GM12878 (cell line): ENCODE measurements around the gene SNRNP200. TPM values are rescaled to one million over a fixed set of nuclear protein-coding genes. Genes with fewer than 3 reads are reported as not detected.

Source experiments
- ATAC-seq: fragments of 200-7000 bp; cut with Tn5 transposase; 3 replicates; pipeline ENCODE4 v1.9.1; 2020; ENCODE audit warnings: mild to moderate bottlenecking, moderate library complexity
- BruUV-seq: library from RNA; stranded (reverse); fragments of 400-500 nt; replicated peaks from 2 replicates; lab custom pipeline; 2021; lab: Mats Ljungman, UMichigan
- CTCF ChIA-PET: fragments of 300-600 bp; sonication (Branson Sonifier 250); formaldehyde crosslinking; extraction: SDS; loops from one replicate; lab custom pipeline; 2021; ENCODE audit warnings: inconsistent platforms; lab: Yijun Ruan, JAX
- POLR2A ChIA-PET: fragments of 350-600 bp; formaldehyde crosslinking; extraction: SDS; loops from one replicate; lab custom pipeline; 2021; ENCODE audit warnings: inconsistent platforms; lab: Charles Lee
- RAD21 ChIA-PET: fragments of 300-600 bp; sonication (Branson Sonifier 250); formaldehyde crosslinking; loops from one replicate; lab custom pipeline; 2023; ENCODE audit warnings: antibody characterized with exemption; ENCODE audit not compliant: unreplicated experiment; lab: Charles Lee
- SMC1A ChIA-PET: fragments of 300-600 bp; sonication (Branson Sonifier 250); formaldehyde crosslinking; loops from one replicate; lab custom pipeline; 2023; ENCODE audit not compliant: unreplicated experiment, uncharacterized antibody; lab: Charles Lee
- DNase-seq: peaks from one replicate; pipeline ENCODE4 v3.0.0-alpha.2; 2011; ENCODE audit warnings: low read depth, low spot score
- FAIRE-seq: peaks from 3 replicates; lab custom pipeline; 2011; peaks lifted over from hg19 to GRCh38; lab: Jason Lieb, UNC
- H2AFZ ChIP-seq: 2 replicates; pipeline ENCODE4 v1.6.0; 2011; ENCODE audit warnings: low read depth, low read length, control low read depth; ENCODE audit not compliant: control insufficient read depth
- H3K27ac ChIP-seq: 2 replicates; pipeline ENCODE4 v1.5.1; 2011; ENCODE audit warnings: control low read depth; ENCODE audit not compliant: control insufficient read depth, insufficient read depth
- H3K27me3 ChIP-seq, 2 experiments: replicated peaks in 1 of 2; 2 replicates each; pipeline versions ENCODE4 v1.6.0 to v1.6.1; 2011; ENCODE audit warnings: low read length in 1 of 2; ENCODE audit not compliant: control insufficient read depth in 2 of 2, insufficient read depth in 2 of 2
- H3K36me3 ChIP-seq, 2 experiments: 2 replicates each; pipeline ENCODE4 v1.5.1; 2011; ENCODE audit warnings: low read length in 1 of 2; ENCODE audit not compliant: control insufficient read depth in 2 of 2, insufficient read depth in 2 of 2
- H3K4me1 ChIP-seq: 2 replicates; pipeline ENCODE4 v1.6.1; 2011; ENCODE audit warnings: mild to moderate bottlenecking, low read length, moderate library complexity, mixed read lengths; ENCODE audit not compliant: control insufficient read depth, insufficient read depth
- H3K4me2 ChIP-seq: 2 replicates; pipeline ENCODE4 v1.6.0; 2011; ENCODE audit warnings: control low read depth; ENCODE audit not compliant: control insufficient read depth, insufficient read depth
- H3K4me3 ChIP-seq: fragments of 200-600 bp; sonication (generic); 2 replicates; pipeline ENCODE4 v1.5.1; 2016
- H3K79me2 ChIP-seq: 2 replicates; pipeline ENCODE4 v1.6.0; 2011; ENCODE audit warnings: low read length; ENCODE audit not compliant: control insufficient read depth, insufficient read depth
- H3K9ac ChIP-seq: 2 replicates; pipeline ENCODE4 v1.8.0; 2011; ENCODE audit warnings: low read length, control low read depth, mixed read lengths; ENCODE audit not compliant: control insufficient read depth, insufficient read depth
- H3K9me3 ChIP-seq: replicated peaks from 3 replicates; pipeline ENCODE4 v1.5.1; 2011; ENCODE audit warnings: mild to moderate bottlenecking, low read length; ENCODE audit not compliant: control insufficient read depth, insufficient read depth
- H4K20me1 ChIP-seq: 2 replicates; pipeline ENCODE4 v1.6.0; 2011; ENCODE audit not compliant: control insufficient read depth, insufficient read depth
- BMI1 ChIP-seq: fragments of 450-650 bp; IDR thresholded peaks from 2 replicates; pipeline ENCODE4 v1.6.1; 2016; ENCODE audit warnings: mild to moderate bottlenecking, moderate library complexity, borderline replicate concordance
- CUX1 ChIP-seq: IDR thresholded peaks from 2 replicates; pipeline ENCODE4 v1.6.1; 2012; ENCODE audit warnings: improper control_type of control experiment, low read depth, low read length; ENCODE audit not compliant: insufficient replicate concordance
- EGR1 ChIP-seq, 2 experiments: IDR thresholded peaks; 1 replicate in 1 of 2; 2 replicates in 1 of 2; pipeline ENCODE4 v1.6.1; 2011 to 2012; ENCODE audit warnings: low read depth in 2 of 2, low read length in 2 of 2, borderline replicate concordance in 1 of 2, mild to moderate bottlenecking in 1 of 2, moderate library complexity in 1 of 2
- ESRRA ChIP-seq: IDR thresholded peaks from 2 replicates; pipeline ENCODE4 v1.6.1; 2012; ENCODE audit warnings: mild to moderate bottlenecking, low read length, improper control_type of control experiment
- HDGF ChIP-seq: fragments of 450-650 bp; IDR thresholded peaks from 2 replicates; pipeline ENCODE4 v1.6.1; 2016; ENCODE audit warnings: antibody characterized with exemption
- MTA3 ChIP-seq: IDR thresholded peaks from 2 replicates; pipeline ENCODE4 v1.6.1; 2012; ENCODE audit warnings: low read length, inconsistent platforms, borderline replicate concordance
- NR2C2 ChIP-seq: IDR thresholded peaks from 2 replicates; pipeline ENCODE4 v1.6.1; 2011; ENCODE audit warnings: borderline replicate concordance, low read depth; ENCODE audit not compliant: control insufficient read depth, insufficient read length
- RAD51 ChIP-seq: fragments of 450-650 bp; IDR thresholded peaks from 2 replicates; pipeline ENCODE4 v1.6.1; 2016; ENCODE audit warnings: moderate library complexity, mild to moderate bottlenecking, inconsistent platforms
- RCOR1 ChIP-seq: conservative IDR thresholded peaks from 2 replicates; pipeline ENCODE4 v1.6.1; 2012; ENCODE audit warnings: low read depth, low read length, improper control_type of control experiment
- SUPT20H ChIP-seq: IDR thresholded peaks from 2 replicates; pipeline ENCODE4 v1.6.1; 2011; ENCODE audit warnings: low read depth, mild to moderate bottlenecking, low read length, moderate library complexity, borderline replicate concordance; ENCODE audit not compliant: control insufficient read depth
- TAF1 ChIP-seq: IDR thresholded peaks from 2 replicates; pipeline ENCODE4 v1.6.1; 2011; ENCODE audit warnings: mild to moderate bottlenecking, low read depth, low read length, borderline replicate concordance
- WGBS: methylation state at CpG from one replicate; pipeline ENCODE4 v1.1.6; 2016; ENCODE audit warnings: low lambda C conversion rate; ENCODE audit not compliant: insufficient replicate concordance, insufficient coverage; ENCODE audit errors: missing lambda C conversion rate; 5-methylcytosine and 5-hydroxymethylcytosine counted together
- in situ Hi-C: fragments of 300-500 bp; cut with MboI; formaldehyde crosslinking; loops from 9 replicates; pipeline ENCODE4 v1.14.3; 2018; ENCODE audit warnings: mixed read lengths
- intact Hi-C: fragments of 100-400 bp; cut with micrococcal nuclease; formaldehyde crosslinking; loops from one replicate; pipeline ENCODE4 v1.14.2; 2022; ENCODE audit not compliant: unreplicated experiment
- polyA plus RNA-seq, 11 experiments: library from polyadenylated mRNA; depleted of rRNA in 4 of 11; unstranded in 6 of 11; stranded (reverse) in 5 of 11; fragments of >200 nt; fragmentation: Nextera tagmentation in 4 of 11; fragmentation: Illumina TruSeq in 1 of 11; extraction: Ambion mirVana in 4 of 11; extraction: Trizol in 1 of 11; gene quantifications; 1 replicate in 1 of 11; 2 replicates in 10 of 11; pipeline versions ENCODE4 v1.2.1 to v1.2.3, GENCODE V29; 2011 to 2016; ENCODE audit warnings: inconsistent platforms in 2 of 11, missing spikeins in 2 of 11, low read depth in 1 of 11
- total RNA-seq, 4 experiments: library from RNA; depleted of rRNA in 3 of 4; stranded (reverse); fragments of >200 nt in 3 of 4; fragmentation: Illumina TruSeq in 1 of 4; extraction: Trizol in 1 of 4; gene quantifications; 2 replicates each; pipeline versions ENCODE4 v1.2.1 to v1.2.3, GENCODE V29; 2013 to 2021

The SNRNP200 gene
- total and polyA plus RNA-seq, 10 of the 15 experiments (the other 5 are each of a cell fraction or from before 2014, with no cell fraction given) = 59.2 to 176 (median 106) TPM

GRCh38 chr2:96315005-96315399, 9.7 kb upstream of the SNRNP200 start:
- Histone ChIP-seq H3K36me3 (no peaks in the 10 kb centered on the region), H3K4me1 (peaks cover 16% of the 10 kb centered on the region), H3K79me2 (peaks cover 8% of the 10 kb centered on the region), H4K20me1 (no peaks in the 10 kb centered on the region), H3K9ac (no peak overlapping the region), H2AFZ (no peak overlapping the region), H3K9me3 (no peaks in the 10 kb centered on the region), H3K4me3 (no peak overlapping the region), H3K27me3 (no peaks in the 10 kb centered on the region), H3K4me2 (no peak overlapping the region), H3K27ac (no peak overlapping the region)
- ChIA-PET RAD21 (interaction anchor here (0.8 to 1.5 kb wide), 2 partner anchors 9 to 21 kb away, joined by 5 to 7 read pairs; partner anchors contain the start of genes ITPRIPL1 and NCAPH), SMC1A (interaction anchor here (1.2 to 13.4 kb wide), 2 partner anchors 9 to 23 kb away, joined by 3 to 231 read pairs; partner anchors contain the start of gene NCAPH), POLR2A (interaction anchor here (0.6 to 1.6 kb wide), 3 partner anchors 9 to 471 kb away, joined by 3 to 11 read pairs (median 5); partner anchors contain the start of genes ITPRIPL1 and SNRNP200), CTCF (interaction anchor here (1.6 to 1.7 kb wide), 2 partner anchors 10 to 21 kb away, joined by 4 read pairs; partner anchors contain the start of gene NCAPH)
- TF ChIP-seq RCOR1 = no peak
- TF ChIP-seq NR2C2 = no peak
- no peak for TF ChIP-seq ESRRA
- no peak for TF ChIP-seq SUPT20H
- TF ChIP-seq CUX1 = no peak
- TF ChIP-seq TAF1 = no peak
- no peak for TF ChIP-seq RAD51
- TF ChIP-seq HDGF = no peak
- TF ChIP-seq MTA3 = no peak
- no peak for TF ChIP-seq EGR1 (IDR thresholded peaks at IDR 0.05; ENCODE audit: borderline replicate concordance in 1 of 2, low read depth in 2 of 2, low read length in 2 of 2)
- no peak for TF ChIP-seq BMI1
- FAIRE-seq (no peak), DNase-seq (no peak), ATAC-seq (no peak)
- no TSS peak for BruUV-seq
- 84% methylated on average over 3 of the region's 3 CpGs for WGBS
- intact Hi-C loops (no loop called here), in situ Hi-C loops (no loop called here)
